GM13977 (cell line): ENCODE measurements around the gene NR3C1.

Source experiments
- DNase-seq: peaks from one replicate; pipeline ENCODE4 v3.0.0; 2012; ENCODE audit warnings: low spot score
- in situ Hi-C: fragments of 300-500 bp; cut with MboI; formaldehyde crosslinking; loops from one replicate; pipeline ENCODE4 v1.12.0; 2022; ENCODE audit warnings: low sequenced_read_pairs, low pct_unique_long_range_greater_than_20kb, mixed read lengths, inconsistent platforms; ENCODE audit not compliant: unreplicated experiment
- TF ChIP-seq, protein P1 (sequence below): IDR thresholded peaks from 2 replicates; pipeline ENCODE4 v1.5.1; 2012; ENCODE audit warnings: mild to moderate bottlenecking, control low read depth; ENCODE audit not compliant: insufficient read depth; ENCODE audit errors: extremely low read depth, missing control alignments

NR3C1 gene

DNA sequence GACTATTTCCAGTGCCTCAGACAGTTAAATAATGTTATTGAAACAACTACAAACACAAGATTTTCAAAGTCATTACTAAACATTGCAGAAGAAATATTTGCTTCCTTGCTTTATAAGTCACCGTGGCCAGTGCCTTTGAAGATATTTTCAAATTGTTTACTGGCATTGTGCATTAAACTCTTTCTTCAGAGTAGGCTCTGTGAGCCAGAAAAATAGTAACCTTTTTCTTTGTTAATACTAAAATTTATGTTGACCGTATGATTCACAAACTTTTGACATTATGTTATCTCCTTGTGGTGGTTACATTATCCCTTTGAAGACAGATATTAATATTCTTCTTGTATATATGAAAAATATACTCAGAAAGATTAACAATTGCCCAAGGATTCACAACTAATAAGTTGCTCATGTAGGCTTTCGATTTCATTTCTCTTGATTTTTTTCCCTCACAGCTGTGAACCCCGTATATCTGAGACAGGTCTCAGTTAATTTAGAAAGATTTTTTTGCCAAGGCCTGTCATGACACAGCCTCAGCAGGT is 140.1 kb downstream of the NR3C1 start:
- DNase-seq, result no peak
- in situ Hi-C loops, result no loop called here
- TF ChIP-seq, protein P1, sequence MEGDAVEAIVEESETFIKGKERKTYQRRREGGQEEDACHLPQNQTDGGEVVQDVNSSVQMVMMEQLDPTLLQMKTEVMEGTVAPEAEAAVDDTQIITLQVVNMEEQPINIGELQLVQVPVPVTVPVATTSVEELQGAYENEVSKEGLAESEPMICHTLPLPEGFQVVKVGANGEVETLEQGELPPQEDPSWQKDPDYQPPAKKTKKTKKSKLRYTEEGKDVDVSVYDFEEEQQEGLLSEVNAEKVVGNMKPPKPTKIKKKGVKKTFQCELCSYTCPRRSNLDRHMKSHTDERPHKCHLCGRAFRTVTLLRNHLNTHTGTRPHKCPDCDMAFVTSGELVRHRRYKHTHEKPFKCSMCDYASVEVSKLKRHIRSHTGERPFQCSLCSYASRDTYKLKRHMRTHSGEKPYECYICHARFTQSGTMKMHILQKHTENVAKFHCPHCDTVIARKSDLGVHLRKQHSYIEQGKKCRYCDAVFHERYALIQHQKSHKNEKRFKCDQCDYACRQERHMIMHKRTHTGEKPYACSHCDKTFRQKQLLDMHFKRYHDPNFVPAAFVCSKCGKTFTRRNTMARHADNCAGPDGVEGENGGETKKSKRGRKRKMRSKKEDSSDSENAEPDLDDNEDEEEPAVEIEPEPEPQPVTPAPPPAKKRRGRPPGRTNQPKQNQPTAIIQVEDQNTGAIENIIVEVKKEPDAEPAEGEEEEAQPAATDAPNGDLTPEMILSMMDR, result no peak

DNA sequence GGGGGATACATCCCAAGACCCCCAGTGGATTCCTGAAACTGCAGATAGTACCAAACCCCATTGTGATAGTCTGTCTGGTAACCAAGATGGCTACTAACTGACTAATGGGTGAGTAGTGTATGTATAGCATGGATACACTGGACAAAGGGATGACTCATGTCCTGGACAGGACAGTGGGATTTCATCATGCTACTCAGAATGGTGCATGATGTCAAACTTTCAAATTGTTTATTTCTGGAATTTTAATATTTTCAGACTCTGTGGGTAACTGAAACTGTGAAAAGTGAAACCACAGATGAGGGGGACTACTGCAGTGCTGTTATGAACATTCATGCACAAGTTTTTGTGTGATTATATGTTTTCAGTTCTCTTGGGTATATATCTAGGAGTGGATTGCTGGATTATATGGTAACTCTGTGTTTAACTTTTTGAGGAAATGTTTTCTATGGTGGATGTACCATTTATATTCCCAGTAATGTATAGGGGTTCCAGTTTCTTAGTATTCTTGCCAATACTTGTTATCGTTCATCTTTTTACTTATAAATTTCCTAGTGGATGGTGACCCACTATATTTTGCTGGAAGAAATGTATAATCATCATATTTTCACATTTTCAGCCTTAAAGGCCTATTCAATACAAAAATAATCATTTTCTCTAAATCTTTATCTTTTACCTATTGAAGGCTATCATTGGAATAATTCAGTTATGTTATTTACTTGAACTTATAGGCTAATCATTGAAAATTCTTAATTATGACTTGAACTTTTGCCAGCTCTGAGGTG is 140.9 kb downstream of the NR3C1 start:
- in situ Hi-C loops, result no loop called here
- TF ChIP-seq, protein P1, result no peak
- no peak for DNase-seq

DNA sequence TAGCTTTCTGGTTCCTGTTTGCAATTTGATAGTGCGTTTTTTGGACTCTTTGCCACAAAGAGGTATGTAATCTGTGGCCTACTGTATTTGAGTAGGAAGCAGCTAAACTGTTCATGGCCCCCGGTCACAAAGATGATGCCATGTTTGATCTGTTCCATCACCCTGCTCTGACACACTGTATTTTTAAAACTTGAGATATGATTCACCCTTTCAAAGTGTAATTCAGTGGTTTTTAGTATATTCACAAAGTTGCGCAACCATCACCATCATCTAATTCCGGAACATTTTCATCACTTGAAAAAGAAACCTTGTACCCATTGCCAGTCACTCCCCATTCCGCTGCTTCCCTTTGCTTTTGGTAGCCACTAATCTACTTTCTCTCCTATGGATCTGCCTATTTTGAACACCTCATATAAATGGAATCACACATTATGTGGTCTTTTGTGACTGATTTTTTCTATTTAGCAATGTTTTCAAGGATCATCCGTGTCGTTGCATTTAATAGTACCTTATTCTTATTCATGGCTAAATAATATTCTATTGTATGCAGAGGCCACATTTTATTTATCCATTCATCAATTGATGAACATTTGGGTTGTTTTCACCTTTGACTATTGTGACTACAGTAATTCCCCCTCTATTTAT is 141.6 kb downstream of the NR3C1 start:
- TF ChIP-seq, protein P1, result no peak
- DNase-seq, result no peak
- in situ Hi-C loops, result no loop called here

DNA sequence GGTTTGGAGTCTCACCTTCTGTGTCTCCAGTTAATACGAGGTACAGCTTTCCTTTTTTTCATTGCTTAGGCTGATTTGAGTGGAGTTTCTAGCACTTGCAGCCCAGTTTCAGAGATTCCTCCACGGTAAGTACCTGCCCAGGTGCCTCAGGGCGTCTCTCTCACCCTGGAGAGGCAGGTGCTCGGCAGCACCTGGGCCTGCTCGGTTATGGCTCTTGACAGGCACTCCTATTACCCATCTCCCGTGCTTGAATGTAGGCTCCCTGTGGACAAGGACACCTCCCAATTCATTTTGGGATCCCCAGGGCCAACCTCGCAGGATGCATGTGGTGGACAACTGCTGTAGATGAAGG is 144.3 kb downstream of the NR3C1 start:
- in situ Hi-C loops, result no loop called here
- TF ChIP-seq, protein P1, result no peak
- no peak for DNase-seq

DNA sequence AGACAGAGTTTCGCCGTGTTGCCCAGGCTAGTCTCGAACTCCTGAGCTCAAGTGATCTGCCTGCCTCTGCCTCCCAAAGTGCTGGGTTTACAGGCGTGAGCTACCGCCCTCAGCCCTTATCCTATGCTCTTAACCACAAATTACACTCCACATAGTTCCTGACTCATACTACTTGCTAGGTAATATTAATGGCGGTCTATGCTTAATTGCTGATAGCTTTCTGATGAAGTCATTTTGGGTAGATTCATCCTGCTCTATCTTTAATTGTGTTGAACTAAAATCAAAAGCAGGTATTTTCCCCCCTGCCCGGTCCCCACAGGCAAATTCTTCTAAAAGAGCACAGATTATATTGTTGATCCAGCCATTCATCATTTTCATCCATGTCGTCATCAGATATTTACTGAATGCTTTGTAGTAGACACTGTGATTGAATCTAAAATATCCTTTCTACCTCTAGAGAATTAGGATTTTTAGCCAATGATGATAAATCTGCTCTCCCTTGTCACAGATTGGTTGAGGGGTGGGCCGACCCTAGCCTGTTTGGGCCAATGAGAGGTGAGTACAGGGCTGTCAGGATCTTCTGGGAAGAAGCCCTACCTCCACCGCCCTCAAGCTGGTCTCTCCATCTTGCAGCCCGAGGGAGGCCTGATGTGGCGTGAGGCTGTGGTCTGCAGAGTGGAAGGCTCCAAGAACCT is 144.8 kb downstream of the NR3C1 start:
- DNase-seq, result no peak
- in situ Hi-C loops, result no loop called here
- TF ChIP-seq, protein P1, result no peak

DNA sequence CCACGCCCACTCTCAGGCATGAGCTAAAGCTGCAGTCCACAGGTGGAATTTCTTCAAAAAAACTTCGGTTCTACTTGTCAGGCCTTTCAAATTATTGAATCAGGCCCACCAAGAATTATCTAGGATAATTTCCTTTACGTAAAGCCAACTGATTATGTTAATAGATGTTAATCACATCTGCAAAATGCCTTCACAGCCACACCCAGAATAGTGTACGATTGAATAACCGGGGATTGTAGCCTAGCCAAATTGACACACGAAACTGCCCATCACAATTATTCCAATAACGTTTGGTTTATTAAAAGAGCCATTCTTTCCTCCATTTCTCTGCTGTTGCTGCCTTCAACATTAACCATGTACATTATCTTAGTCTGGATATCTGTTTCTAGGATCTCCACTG is 148.7 kb downstream of the NR3C1 start:
- TF ChIP-seq, protein P1, result no peak
- no peak for DNase-seq
- in situ Hi-C loops, result no loop called here
